ENCODE data around the gene GJA3. TPM values are rescaled to one million over a fixed set of nuclear protein-coding genes. Genes with fewer than 3 reads are reported as not detected.

GJA3 gene
- total and polyA plus RNA-seq, 9 of the 15 experiments (the other 6 are each of a cell fraction or from before 2014, with no cell fraction given) = 0.03 to 0.13 (median 0.04) TPM; not detected in 4

- TF ChIP-seq, protein P1, sequence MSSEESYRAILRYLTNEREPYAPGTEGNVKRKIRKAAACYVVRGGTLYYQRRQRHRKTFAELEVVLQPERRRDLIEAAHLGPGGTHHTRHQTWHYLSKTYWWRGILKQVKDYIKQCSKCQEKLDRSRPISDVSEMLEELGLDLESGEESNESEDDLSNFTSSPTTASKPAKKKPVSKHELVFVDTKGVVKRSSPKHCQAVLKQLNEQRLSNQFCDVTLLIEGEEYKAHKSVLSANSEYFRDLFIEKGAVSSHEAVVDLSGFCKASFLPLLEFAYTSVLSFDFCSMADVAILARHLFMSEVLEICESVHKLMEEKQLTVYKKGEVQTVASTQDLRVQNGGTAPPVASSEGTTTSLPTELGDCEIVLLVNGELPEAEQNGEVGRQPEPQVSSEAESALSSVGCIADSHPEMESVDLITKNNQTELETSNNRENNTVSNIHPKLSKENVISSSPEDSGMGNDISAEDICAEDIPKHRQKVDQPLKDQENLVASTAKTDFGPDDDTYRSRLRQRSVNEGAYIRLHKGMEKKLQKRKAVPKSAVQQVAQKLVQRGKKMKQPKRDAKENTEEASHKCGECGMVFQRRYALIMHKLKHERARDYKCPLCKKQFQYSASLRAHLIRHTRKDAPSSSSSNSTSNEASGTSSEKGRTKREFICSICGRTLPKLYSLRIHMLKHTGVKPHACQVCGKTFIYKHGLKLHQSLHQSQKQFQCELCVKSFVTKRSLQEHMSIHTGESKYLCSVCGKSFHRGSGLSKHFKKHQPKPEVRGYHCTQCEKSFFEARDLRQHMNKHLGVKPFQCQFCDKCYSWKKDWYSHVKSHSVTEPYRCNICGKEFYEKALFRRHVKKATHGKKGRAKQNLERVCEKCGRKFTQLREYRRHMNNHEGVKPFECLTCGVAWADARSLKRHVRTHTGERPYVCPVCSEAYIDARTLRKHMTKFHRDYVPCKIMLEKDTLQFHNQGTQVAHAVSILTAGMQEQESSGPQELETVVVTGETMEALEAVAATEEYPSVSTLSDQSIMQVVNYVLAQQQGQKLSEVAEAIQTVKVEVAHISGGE (CRISPR knock-in tag; IDR thresholded peaks at IDR 0.05) = no peak
- no peak for TF ChIP-seq ZC3H4 (CRISPR knock-in tag; IDR thresholded peaks at IDR 0.05; ENCODE audit: borderline replicate concordance)
- TF ChIP-seq GMEB1 (CRISPR knock-in tag; IDR thresholded peaks at IDR 0.05) = no peak
- TF ChIP-seq ZNF311 (CRISPR knock-in tag; IDR thresholded peaks at IDR 0.05) = no peak
These were observed 46.7 kb downstream of the GJA3 start (continued) for GRCh38 chr13:20114066-20114610.
